IMR-90 (cell line): ENCODE measurements around the gene SCCPDH. TPM values are rescaled to one million over a fixed set of nuclear protein-coding genes. Genes with fewer than 3 reads are reported as not detected.

Source experiments
- ATAC-seq: fragments of 200-7000 bp; cut with Tn5 transposase; 2 replicates; pipeline ENCODE4 v1.9.1; 2020; ENCODE audit warnings: low read depth, mild to moderate bottlenecking, moderate library complexity
- BruUV-seq: library from RNA; stranded (reverse); fragments of 400-500 nt; replicated peaks from 2 replicates; lab custom pipeline; 2021; lab: Mats Ljungman, UMichigan
- CTCF ChIA-PET: fragments of 300-600 bp; formaldehyde crosslinking; extraction: SDS; loops from one replicate; lab custom pipeline; 2021; ENCODE audit warnings: antibody characterized with exemption; lab: Yijun Ruan, JAX
- POLR2A ChIA-PET: fragments of 300-600 bp; sonication (Branson Sonifier 250); formaldehyde crosslinking; loops from one replicate; lab custom pipeline; 2022; ENCODE audit warnings: antibody characterized with exemption; ENCODE audit not compliant: unreplicated experiment; lab: Charles Lee
- DNase-seq: peaks from one replicate; pipeline ENCODE4 v3.0.0; 2013
- H2AFZ ChIP-seq: replicated peaks from 2 replicates; pipeline ENCODE3; 2013; ENCODE audit warnings: low read length, mild to moderate bottlenecking; ENCODE audit not compliant: poor library complexity
- H2AK5ac ChIP-seq: 2 replicates; pipeline ENCODE4 v1.6.1; 2013; ENCODE audit warnings: low read depth, low read length, inconsistent platforms
- H2AK9ac ChIP-seq: replicated peaks from 2 replicates; pipeline ENCODE3; 2013; ENCODE audit warnings: mild to moderate bottlenecking, low read depth, low read length, moderate library complexity; ENCODE audit not compliant: poor library complexity
- H2BK120ac ChIP-seq: 2 replicates; pipeline ENCODE4 v1.6.1; 2013; ENCODE audit warnings: low read depth, low read length, inconsistent platforms
- H2BK15ac ChIP-seq: 3 replicates; pipeline ENCODE4 v1.6.1; 2013; ENCODE audit warnings: low read depth, low read length, inconsistent platforms
- H2BK20ac ChIP-seq: 2 replicates; pipeline ENCODE4 v1.6.1; 2013; ENCODE audit warnings: low read depth, mild to moderate bottlenecking, inconsistent platforms, low read length, moderate library complexity
- H2BK5ac ChIP-seq: 2 replicates; pipeline ENCODE4 v1.6.1; 2013; ENCODE audit warnings: mild to moderate bottlenecking, low read depth, low read length, inconsistent platforms; ENCODE audit not compliant: poor library complexity, severe bottlenecking
- H3K14ac ChIP-seq: replicated peaks from 2 replicates; pipeline ENCODE4 v1.6.1; 2013; ENCODE audit warnings: low read depth, low read length, inconsistent platforms
- H3K18ac ChIP-seq: 2 replicates; pipeline ENCODE4 v1.6.1; 2013; ENCODE audit warnings: low read depth, low read length, control low read depth
- H3K23ac ChIP-seq: 2 replicates; pipeline ENCODE4 v1.6.1; 2013; ENCODE audit warnings: low read depth, low read length, inconsistent platforms
- H3K27ac ChIP-seq: 2 replicates; pipeline ENCODE4 v1.5.1; 2013; ENCODE audit warnings: mild to moderate bottlenecking, control low read depth, low read length; ENCODE audit not compliant: insufficient read depth
- H3K27me3 ChIP-seq: 2 replicates; pipeline ENCODE4 v1.6.1; 2013; ENCODE audit warnings: low read length; ENCODE audit not compliant: control insufficient read depth, insufficient read depth
- H3K36me3 ChIP-seq: 2 replicates; pipeline ENCODE4 v1.6.1; 2013; ENCODE audit warnings: low read length, mixed read lengths; ENCODE audit not compliant: control insufficient read depth, insufficient read depth
- H3K4ac ChIP-seq: 2 replicates; pipeline ENCODE4 v1.6.1; 2013; ENCODE audit warnings: low read depth, low read length, inconsistent platforms
- H3K4me1 ChIP-seq: 2 replicates; pipeline ENCODE4 v1.6.1; 2013; ENCODE audit warnings: low read length, mixed read lengths; ENCODE audit not compliant: control insufficient read depth, insufficient read depth
- H3K4me2 ChIP-seq: 2 replicates; pipeline ENCODE4 v1.6.1; 2013; ENCODE audit warnings: low read depth, mild to moderate bottlenecking, control low read depth, low read length, moderate library complexity
- H3K4me3 ChIP-seq: 2 replicates; pipeline ENCODE4 v1.5.1; 2013; ENCODE audit warnings: low read depth, mild to moderate bottlenecking, control low read depth, low read length, moderate library complexity; ENCODE audit not compliant: insufficient read depth
- H3K56ac ChIP-seq: 2 replicates; pipeline ENCODE4 v1.6.1; 2013; ENCODE audit warnings: low read length, inconsistent platforms; ENCODE audit not compliant: insufficient read depth; ENCODE audit errors: extremely low read depth
- H3K79me1 ChIP-seq, 2 experiments: 2 replicates each; pipeline ENCODE4 v1.6.1; 2013; ENCODE audit warnings: low read length in 2 of 2, inconsistent platforms in 1 of 2, low read depth in 1 of 2
- H3K9ac ChIP-seq: 2 replicates; pipeline ENCODE4 v1.6.1; 2013; ENCODE audit warnings: low read depth, low read length, control low read depth
- H3K9me1 ChIP-seq: 2 replicates; pipeline ENCODE4 v1.6.1; 2013; ENCODE audit warnings: low read length, inconsistent platforms; ENCODE audit not compliant: insufficient read depth
- H3K9me3 ChIP-seq: 2 replicates; pipeline ENCODE4 v1.6.1; 2013; ENCODE audit warnings: low read length; ENCODE audit not compliant: control insufficient read depth, insufficient read depth
- H4K20me1 ChIP-seq: 2 replicates; pipeline ENCODE4 v1.6.1; 2013; ENCODE audit warnings: low read length, inconsistent platforms; ENCODE audit not compliant: insufficient read depth
- H4K5ac ChIP-seq: 2 replicates; pipeline ENCODE4 v1.6.1; 2013; ENCODE audit warnings: mild to moderate bottlenecking, low read depth, low read length, control low read depth
- H4K8ac ChIP-seq, 2 experiments: 2 replicates each; pipeline ENCODE4 v1.6.1; 2013; ENCODE audit warnings: low read depth in 2 of 2, low read length in 2 of 2, control low read depth in 1 of 2, inconsistent platforms in 1 of 2
- H4K91ac ChIP-seq: 2 replicates; pipeline ENCODE4 v1.6.1; 2013; ENCODE audit warnings: low read depth, low read length, inconsistent platforms; ENCODE audit not compliant: insufficient read depth
- BHLHE40 ChIP-seq: fragments of 150-350 bp; IDR thresholded peaks from 2 replicates; pipeline ENCODE4 v1.6.1; 2016; ENCODE audit warnings: mild to moderate bottlenecking, low read depth, low read length
- MAFK ChIP-seq: IDR thresholded peaks from 2 replicates; pipeline ENCODE4 v1.6.1; 2012; ENCODE audit warnings: low read depth, low read length, improper control_type of control experiment
- MAZ ChIP-seq: IDR thresholded peaks from 2 replicates; pipeline ENCODE4 v1.6.1; 2012; ENCODE audit warnings: low read depth, mild to moderate bottlenecking, low read length, improper control_type of control experiment, moderate library complexity, borderline replicate concordance
- MXI1 ChIP-seq: IDR thresholded peaks from 2 replicates; pipeline ENCODE4 v1.6.1; 2012; ENCODE audit warnings: low read depth, mild to moderate bottlenecking, low read length, moderate library complexity, borderline replicate concordance
- NFE2L2 ChIP-seq: fragments of 150-350 bp; IDR thresholded peaks from 2 replicates; pipeline ENCODE4 v1.6.1; 2016; ENCODE audit warnings: low read depth, mild to moderate bottlenecking, low read length
- POLR2A ChIP-seq: IDR thresholded peaks from 2 replicates; pipeline ENCODE4 v1.6.1; 2012; ENCODE audit warnings: mild to moderate bottlenecking, low read depth, low read length
- RAD21 ChIP-seq: IDR thresholded peaks from 2 replicates; pipeline ENCODE4 v1.6.1; 2012; ENCODE audit warnings: low read length, improper control_type of control experiment
- SMC3 ChIP-seq: fragments of 150-350 bp; IDR thresholded peaks from 2 replicates; pipeline ENCODE4 v1.6.1; 2016; ENCODE audit warnings: low read depth, mild to moderate bottlenecking, antibody characterized with exemption, low read length, moderate library complexity
- WGBS, 2 experiments: methylation state at CpG; one replicate each; pipeline versions ENCODE4 v1.1.5 to v1.1.7; 2013; ENCODE audit warnings: missing lambda C conversion rate in 2 of 2; ENCODE audit not compliant: insufficient read length in 1 of 2; ENCODE audit errors: extremely low coverage in 2 of 2; 5-methylcytosine and 5-hydroxymethylcytosine counted together
- dilution Hi-C: fragments of 300-500 bp; cut with HindIII; formaldehyde crosslinking; loops from one replicate; pipeline ENCODE4 v1.14.3; 2018; ENCODE audit warnings: low sequenced_read_pairs; ENCODE audit not compliant: unreplicated experiment
- in situ Hi-C: fragments of 300-500 bp; cut with MboI; formaldehyde crosslinking; loops from 3 replicates; pipeline ENCODE4 v1.14.3; 2019; ENCODE audit warnings: low sequenced_read_pairs, inconsistent platforms, mixed read lengths
- intact Hi-C: fragments of 100-400 bp; cut with micrococcal nuclease; formaldehyde crosslinking; loops from 2 replicates; pipeline ENCODE4 v1.10.0; 2022
- polyA plus RNA-seq, 3 experiments: library from polyadenylated mRNA; depleted of rRNA; stranded (reverse); fragments of >200 nt; gene quantifications; 2 replicates each; pipeline ENCODE4 v1.2.3, GENCODE V29; 2012; ENCODE audit warnings: low replicate concordance in 1 of 3
- total RNA-seq: library from RNA; depleted of rRNA; stranded (reverse); fragments of >200 nt; gene quantifications from 2 replicates; pipeline ENCODE4 v1.2.3, GENCODE V29; 2012

The SCCPDH gene
- total and polyA plus RNA-seq, 2 of the 4 experiments (the other 2 are of a cell fraction) = 26.9 to 37.8 TPM

DNA sequence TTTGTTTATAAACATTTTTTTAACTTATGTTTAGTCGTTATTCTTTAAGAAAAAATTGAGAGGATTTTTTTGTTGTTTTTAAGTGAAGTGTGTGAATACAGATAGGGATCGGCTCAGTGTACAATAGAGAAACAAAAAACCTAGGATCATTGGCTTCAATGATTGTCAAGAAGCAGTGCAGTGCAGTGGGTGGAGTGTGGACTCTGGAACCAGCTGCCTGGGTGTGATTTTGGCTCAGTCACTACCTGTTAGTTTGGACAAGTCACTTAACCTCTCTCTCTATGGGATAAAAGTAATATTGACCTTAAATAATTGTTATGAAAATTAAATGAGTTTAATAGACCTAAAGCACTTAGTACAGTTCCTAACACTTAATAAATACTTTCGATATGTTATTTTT, 41.3 kb downstream of the SCCPDH start:
- BruUV-seq = no TSS peak
- H3K56ac ChIP-seq = peak overlapping the region; percentile 21; the same call in 1 of the 2 replicates
- H3K4me2 ChIP-seq = no peak overlapping the region
- H3K18ac ChIP-seq = no peak overlapping the region
- dilution Hi-C loops = no loop called here
- H2BK20ac ChIP-seq = no peak overlapping the region
- H2AFZ ChIP-seq = no peak overlapping the region
- no peak overlapping the region for H3K9ac ChIP-seq
- no peaks in the 10 kb centered on the region for H3K9me3 ChIP-seq
- ATAC-seq (no peak), DNase-seq (no peak)
- H4K5ac ChIP-seq = no peak overlapping the region
- whole genome bisulfite sequencing, 2 experiments = 100% methylated on average over 1 to 2 of the region's 3 CpGs
- no peak overlapping the region for H2AK9ac ChIP-seq
- H3K36me3 ChIP-seq = peaks cover 25% of the 10 kb centered on the region
- H3K23ac ChIP-seq = no peak overlapping the region
- no peaks in the 10 kb centered on the region; the same call in 1 of the 2 replicates for H4K20me1 ChIP-seq
- no peak for TF ChIP-seq BHLHE40
- TF ChIP-seq SMC3 = no peak
- TF ChIP-seq POLR2A = no peak
- no peak for TF ChIP-seq MXI1
- TF ChIP-seq NFE2L2 = no peak
- no peak for TF ChIP-seq MAZ
- TF ChIP-seq MAFK = no peak
- TF ChIP-seq RAD21 = no peak
- no peak overlapping the region for H2BK15ac ChIP-seq
- H3K27me3 ChIP-seq = no peaks in the 10 kb centered on the region
- no peak overlapping the region for H3K4ac ChIP-seq
- intact Hi-C loops = no loop called here
- no peak overlapping the region for H4K91ac ChIP-seq
- H2BK120ac ChIP-seq = no peak overlapping the region
- no peaks in the 10 kb centered on the region; a peak in 1 of 4 replicates for H3K79me1 ChIP-seq
- H3K14ac ChIP-seq = no peak overlapping the region
- peaks cover 4% of the 10 kb centered on the region for H3K4me1 ChIP-seq
- H3K4me3 ChIP-seq = no peak overlapping the region
- H3K9me1 ChIP-seq = no peaks in the 10 kb centered on the region; the same call in 1 of the 2 replicates
- no peak overlapping the region for H2AK5ac ChIP-seq
- POLR2A ChIA-PET = no interaction called here
- no peak overlapping the region for H4K8ac ChIP-seq
- CTCF ChIA-PET = no interaction called here
- H3K27ac ChIP-seq = no peak overlapping the region
- no peak overlapping the region for H2BK5ac ChIP-seq
- in situ Hi-C loops = no loop called here
